Left ventricle myocardium superior (tissue), 1 donor: ENCODE results near the gene TLR10. TPM values are rescaled to one million over a fixed set of nuclear protein-coding genes. Genes with fewer than 3 reads are reported as not detected.
"Not testable (repeated sequence)": the region's sequence is repeated elsewhere in the genome, so short reads cannot be mapped to it uniquely, and the experiment has no call there.

ENCODE experiments used
- ATAC-seq: fragments of 200-7000 bp; cut with Tn5 transposase; one replicate; pipeline ENCODE4 v1.9.1; 2020; ENCODE audit warnings: mild to moderate bottlenecking, moderate library complexity
- DNase-seq: peaks from one replicate; pipeline ENCODE4 v3.0.0-alpha.2; 2020
- intact Hi-C: fragments of 100-400 bp; cut with micrococcal nuclease; formaldehyde crosslinking; loops from one replicate; pipeline ENCODE4 v1.11.0; 2022
- total RNA-seq: library from RNA; stranded (reverse); fragmentation: NEBNext Ultra II Directional; extraction: Animal tissue kit (Norgen Biotek cat#: 25700); gene quantifications from one replicate; pipeline ENCODE4 v1.2.1, GENCODE V29; 2021
- donor health status: DM: no; HTN: yes; CAD: no; lungs with severe emphysema.

Gene TLR10
- total RNA-seq, 1 donor from 2014 or later, result not detected

DNA sequence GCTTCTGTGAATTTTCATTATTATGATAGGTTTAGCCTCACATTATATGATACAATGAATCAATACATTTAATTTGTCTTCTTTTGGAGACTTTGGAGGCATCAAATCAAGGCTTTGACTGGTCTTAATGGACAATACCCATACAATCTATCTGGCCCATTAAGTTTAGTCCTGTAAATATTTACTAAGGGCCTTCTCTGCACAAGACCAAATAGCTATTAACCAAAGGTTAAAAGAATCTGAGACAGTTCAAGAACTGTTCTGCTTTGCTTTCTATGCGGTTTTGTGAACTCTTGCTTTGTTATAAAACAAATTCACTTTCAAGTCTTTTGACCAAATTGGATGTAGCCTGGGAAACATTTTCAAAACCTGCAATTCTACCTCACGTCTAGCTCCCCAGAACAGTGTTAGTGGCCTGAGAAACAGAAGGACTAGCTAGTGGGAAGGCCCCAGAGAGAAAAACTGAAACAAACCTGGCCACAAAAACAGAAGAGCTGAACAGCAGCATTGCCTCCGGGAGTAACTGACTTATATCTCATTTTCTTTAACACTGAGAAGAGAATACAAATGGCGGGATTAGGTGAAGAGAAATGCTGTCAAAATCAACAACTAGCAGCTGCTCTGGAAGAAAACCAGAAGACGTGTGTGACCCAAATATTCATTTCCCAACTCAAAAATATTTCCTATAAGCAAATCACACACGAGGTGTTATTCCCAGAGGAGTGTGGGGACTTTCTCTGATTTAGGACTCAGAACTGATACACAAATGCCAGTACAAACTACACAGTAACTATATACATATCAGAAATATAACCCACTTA, 21.3 kb upstream of the TLR10 start:
- intact Hi-C loops, result no loop called here

DNA sequence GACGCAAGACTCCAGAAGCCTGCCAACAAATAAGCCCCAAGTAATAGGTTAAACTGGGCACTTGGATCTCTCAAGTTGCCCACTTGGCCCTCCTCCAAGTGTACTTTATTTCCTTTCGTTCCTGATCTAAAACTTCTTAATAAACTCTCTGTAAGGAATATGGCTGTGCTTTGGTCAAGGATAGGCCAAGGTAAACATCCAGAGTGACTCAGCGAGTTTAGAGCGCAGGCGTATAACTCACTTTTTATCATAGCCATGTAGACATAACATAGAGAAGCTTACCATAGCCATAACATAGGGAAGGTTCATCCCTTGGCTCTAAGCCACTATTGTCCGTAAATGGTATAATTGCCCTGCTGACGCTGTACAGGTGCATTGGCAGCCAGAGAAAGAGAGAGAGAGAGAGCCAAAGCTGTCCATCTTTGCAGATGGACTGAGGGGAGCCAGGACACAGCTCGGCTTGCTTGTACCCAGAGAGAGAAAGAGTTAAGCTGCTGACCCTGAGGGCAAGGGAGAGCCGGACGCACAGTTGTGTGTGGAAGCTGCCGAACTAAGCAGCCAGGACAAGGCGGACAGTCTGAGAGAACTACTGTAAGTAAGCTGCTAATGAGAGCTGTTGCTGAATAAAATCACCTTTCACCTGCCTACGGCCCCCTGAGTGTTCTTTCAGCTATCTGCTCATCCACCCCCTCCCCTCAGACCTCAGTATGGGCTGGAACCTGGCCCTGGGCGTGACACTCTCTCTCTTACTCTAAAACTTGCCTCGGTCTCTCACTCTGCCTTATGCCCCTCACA, 20.0 kb upstream of the TLR10 start:
- ATAC-seq, result no peak
- no peak for DNase-seq
- intact Hi-C loops, result no loop called here

More for the DNA sequence above, 21.3 kb upstream of the TLR10 start:
- ATAC-seq, result peak; percentile 40
- DNase-seq, result no peak

DNA sequence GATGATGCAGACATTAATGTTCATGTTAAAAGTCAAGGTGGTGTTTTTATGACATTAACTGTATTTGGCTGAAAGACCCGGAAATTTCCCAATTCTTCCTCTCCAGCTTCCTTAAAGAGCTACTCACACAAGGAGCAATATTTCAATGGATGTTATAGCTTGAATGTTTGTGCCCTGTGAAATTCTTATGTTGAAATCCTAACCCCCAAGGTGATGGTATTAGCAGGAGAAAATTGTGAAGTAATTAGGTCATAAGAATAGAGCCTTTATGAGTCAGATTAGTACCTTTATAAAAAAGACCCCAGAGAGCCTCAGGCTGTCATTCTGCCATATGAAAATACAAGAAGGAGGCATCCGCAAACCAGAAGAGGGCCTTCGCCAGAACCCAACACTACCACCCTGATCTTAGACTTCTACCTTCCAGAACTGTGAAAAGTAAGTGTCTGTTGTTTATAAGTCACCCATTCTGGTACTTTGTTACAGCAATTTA, 18.2 kb upstream of the TLR10 start:
- DNase-seq, result no peak
- intact Hi-C loops, result no loop called here
- no peak for ATAC-seq

DNA sequence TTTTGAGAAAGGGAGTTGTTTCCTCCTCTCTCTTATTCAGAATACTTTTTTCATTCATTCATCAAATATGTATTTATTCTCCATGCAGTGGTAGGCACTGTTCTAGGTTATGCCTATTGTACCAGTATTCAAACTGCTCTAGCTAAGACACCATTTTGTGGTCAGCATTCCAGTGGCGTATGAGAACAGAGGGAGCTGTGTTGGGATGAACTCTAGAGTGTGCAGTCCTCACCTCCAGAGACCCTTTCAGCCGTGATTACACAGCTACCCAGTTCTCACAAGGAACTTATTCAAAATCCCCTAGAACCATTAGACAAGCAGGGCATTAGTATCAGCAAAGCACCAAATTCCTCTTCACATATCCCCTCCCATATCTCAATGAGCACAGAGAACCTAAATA, 17.6 kb upstream of the TLR10 start:
- intact Hi-C loops, result no loop called here

DNA sequence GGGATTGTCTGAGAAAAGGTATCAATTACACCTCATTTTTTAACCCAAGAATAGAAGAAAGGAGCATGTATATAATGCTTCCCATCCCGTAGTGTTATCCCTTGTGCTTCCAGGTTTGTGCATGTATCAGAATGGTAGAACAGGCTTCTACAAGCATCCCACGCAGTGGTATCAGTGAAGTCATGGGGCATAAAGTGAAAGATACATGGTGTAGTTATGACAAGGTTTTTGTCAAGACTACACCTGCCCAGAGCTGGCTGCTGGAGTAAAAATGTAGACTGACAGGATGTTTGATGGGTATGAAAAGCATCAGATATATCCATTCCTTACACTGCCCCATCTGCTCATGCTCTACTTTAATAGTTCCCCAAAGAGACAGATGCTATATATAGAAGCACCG, 12.3 kb upstream of the TLR10 start:
- DNase-seq, result no peak
- intact Hi-C loops, result no loop called here
- ATAC-seq, result no peak

More for the DNA sequence above, 17.6 kb upstream of the TLR10 start:
- DNase-seq (no peak), ATAC-seq (no peak)

DNA sequence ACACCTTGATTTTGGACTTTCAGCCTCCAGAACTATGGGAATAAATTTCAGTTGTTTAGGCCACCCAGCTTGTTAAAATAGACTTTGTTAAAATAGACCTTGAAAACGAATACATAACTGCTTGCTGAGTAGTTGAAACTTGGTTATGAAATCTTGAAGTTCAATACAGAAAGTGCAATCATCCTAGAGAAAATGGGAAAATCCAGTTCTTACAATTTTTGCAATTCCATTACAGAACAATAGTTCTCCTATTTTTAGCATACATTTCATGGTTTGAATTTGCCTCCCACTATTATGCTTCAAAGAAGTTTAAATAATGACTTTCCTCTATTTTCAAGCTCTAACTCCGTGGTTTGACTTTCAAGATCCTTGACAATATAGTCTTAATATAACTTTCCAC, 11.3 kb upstream of the TLR10 start:
- DNase-seq, result no peak
- intact Hi-C loops, result no loop called here
- no peak for ATAC-seq

DNA sequence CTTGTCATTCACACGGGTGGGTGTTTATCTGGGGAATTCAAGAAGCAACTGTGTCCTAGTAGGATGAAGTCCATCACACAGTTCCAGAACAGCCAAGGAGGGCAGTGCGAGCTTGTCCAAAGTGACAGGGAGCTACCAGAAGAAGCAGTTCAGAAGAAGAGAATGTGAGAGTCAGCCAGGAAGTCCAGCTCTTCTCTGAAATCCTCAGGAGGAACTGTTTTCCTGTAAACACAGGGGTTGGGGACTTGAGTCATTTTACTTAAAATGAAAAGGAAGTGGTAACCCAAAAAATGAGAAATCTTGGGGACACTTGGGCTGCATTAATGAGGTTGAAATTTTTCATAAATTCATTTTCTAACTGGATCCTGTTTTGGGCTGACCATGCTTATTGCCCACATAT, 8.2 kb upstream of the TLR10 start:
- intact Hi-C loops, result no loop called here
- ATAC-seq (peak; percentile 32), DNase-seq (no peak)

DNA sequence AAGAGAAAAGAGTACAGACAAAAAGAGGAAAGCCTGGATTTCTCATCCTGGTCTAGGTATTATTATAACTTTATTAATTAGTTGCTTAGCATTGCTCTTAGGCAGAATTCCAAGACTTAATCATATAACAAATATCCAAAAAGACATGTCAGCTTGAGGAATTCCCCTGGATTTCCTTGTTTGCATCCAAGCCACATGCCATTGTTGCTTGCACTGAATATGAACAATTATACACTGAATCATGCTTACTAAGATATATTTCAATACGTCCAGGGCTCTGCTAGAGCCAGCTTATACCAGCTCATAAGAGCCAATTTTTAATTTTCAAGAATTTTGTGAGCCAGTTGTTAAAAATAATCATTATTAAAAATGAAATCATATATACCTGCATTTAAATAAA, 5.5 kb upstream of the TLR10 start:
- ATAC-seq (no peak), DNase-seq (no peak)
- intact Hi-C loops, result no loop called here

DNA sequence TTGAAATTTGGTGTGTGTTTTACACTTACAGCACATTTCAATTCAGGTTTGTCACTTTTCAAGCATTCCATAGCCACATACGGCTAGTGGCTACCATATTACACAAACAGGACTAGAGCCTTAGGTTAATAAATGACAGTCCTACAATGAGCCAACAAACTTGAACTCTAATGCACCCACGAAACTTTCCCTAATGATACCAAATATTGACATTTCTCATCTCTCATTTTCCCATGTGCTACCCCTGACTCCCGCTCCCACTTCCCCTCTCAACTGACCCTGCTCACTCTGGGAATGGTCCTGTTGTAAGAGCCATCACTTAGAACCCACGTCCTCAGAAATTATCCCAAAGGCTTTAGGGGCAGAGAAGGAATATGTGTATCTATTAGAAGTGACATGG, 4.9 kb upstream of the TLR10 start:
- intact Hi-C loops, result no loop called here

DNA sequence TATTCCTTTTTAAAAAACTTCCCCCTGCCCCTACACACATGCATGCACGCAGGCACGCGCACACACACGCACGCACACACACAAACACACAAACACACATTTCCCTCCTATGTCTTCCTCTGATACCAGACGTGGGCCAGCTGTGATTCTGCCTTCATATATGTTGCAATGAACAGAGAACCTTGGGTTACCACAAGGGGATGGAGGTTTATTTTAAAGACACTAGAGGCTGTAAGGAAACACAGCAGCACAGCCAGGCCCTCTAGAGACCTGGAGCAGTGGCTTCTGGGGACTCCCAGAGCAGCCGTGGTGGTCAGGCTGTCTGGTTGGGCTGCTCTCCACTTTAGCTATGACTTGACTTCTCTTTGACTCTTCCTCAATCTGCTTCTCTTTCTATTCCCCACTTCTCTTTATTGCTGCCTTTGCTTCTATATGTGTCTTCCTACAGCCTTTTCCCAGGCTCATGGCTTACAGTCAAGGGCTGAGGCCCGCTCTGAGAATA, 3.2 kb upstream of the TLR10 start:
- intact Hi-C loops, result no loop called here
- DNase-seq (peak; percentile 38), ATAC-seq (peak; percentile 63)

More for the DNA sequence above, 4.9 kb upstream of the TLR10 start:
- DNase-seq (no peak), ATAC-seq (no peak)

DNA sequence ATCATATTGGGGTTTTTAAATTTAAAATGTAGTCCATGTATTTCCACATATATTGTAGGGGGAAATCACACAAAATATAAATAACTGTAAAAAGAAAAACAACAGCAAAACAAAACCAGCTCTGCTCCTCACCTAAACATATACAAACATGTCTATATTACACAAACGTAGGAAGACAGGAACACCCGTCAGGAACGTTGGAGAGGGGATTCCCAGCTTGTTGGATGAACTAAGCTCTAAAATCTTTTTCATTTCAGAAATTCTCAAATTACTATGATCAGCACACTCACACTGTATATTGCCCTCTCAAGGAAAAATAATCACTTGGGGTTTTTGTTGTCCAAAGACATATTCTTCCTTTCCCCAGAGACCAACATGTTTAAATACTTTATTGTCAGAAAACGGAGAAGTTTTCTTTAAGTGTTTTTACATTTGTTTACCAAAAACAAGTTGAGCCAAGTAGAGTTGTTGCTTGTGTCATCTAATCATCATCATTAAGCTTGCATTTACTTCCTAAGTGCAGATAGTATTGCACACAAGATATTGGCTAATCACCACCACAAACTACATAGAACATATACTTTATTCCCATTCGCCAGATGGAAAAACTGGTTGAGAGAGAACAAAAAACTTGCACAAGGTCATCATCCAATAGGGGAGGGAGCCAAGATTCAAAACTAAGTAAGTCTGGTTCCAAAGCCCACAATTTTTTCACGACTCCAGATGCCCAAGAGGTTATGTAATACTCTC, 2.4 kb upstream of the TLR10 start:
- ATAC-seq, result no peak
- DNase-seq, result no peak
- intact Hi-C loops, result no loop called here

DNA sequence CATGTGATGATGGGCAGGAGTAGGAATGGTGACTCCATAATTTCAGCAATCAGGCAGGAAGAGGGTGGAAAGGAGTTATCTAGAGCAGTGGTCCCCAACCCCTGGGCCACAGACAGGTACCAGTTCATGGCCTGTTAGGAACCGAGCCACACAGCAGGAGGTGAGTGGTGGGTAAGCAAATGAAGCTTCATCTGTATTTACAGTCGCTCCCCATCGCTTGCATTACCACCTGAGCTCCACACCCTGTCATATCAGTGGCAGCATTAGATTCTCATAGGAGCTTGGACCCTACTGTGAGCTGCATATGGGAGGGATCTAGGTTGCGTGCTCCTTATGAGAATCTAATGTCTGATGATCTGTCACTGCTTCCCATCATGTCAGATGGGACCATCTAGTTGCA, 1.4 kb upstream of the TLR10 start:
- intact Hi-C loops, result no loop called here
- ATAC-seq (no peak), DNase-seq (no peak)

DNA sequence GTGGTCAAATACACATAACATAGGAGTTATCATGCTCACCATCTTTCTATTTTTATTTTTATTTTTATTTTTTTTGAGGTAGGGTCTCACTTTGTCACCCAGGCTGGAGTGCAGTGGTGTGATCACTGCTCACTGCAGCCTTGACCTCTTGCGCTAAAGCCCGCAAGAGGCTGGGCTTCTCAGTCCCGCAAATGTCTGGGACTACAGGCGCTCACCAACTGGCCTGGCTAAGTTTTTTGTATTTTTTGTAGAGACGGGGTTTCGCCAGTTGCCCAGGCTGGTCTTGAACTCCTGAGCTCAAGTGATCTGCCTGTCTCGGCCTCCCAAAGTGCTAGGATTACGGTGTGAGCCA, 295 bp upstream of the TLR10 start:
- intact Hi-C loops, result no loop called here
- no peak for ATAC-seq
- DNase-seq, result no peak

DNA sequence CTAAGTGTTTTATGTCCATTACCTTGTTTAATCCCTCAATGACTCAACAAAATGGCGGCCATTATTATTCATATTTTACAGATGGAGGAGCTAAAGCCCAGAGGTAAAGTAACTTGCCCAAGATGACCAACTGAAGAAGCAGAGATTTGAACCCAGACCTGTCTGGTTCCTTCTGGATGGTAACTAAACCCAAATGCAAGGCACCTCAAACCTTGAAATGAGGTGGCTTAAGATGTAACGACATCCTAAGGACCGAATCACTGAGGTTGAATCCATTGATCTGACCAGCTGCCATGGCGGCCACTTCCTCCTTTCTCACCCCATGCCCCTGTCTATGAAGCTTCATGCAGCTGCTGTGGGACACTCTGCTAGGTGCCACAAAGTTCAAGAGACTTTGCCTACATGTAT, 932 bp downstream of the TLR10 start:
- ATAC-seq (no peak), DNase-seq (no peak)
- intact Hi-C loops, result no loop called here

DNA sequence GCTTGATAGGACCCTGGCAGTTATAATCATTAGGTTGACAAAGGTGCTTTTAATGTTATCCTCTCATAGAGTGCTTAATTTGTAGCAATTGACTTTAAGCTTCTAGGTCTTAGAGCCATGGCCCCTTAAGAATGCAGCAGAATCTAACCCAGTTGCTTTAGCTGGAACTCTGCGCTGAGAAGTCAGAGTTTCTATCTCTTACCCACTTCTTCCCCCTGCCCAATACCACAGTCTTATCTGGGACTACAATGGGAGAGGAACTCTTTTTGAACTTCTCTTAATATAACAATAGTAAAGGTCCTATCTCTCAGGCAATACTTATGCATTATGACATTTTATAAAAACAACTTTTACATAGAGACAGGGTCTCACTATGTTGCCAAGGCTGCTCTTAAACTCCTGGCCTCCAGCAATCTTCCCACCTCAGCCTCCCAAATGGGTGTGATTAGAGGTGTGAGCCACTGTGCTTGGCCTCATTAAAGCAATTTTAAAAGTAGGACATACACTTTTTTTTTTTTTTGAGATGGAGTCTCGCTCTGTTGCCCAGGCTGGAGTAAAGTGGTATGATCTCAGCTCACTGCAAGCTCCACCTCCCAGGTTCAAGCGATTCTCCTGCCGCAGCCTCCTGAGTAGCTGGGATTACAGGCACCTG, 1.8 kb downstream of the TLR10 start:
- ATAC-seq, result no peak
- no peak for DNase-seq
- intact Hi-C loops, result no loop called here

DNA sequence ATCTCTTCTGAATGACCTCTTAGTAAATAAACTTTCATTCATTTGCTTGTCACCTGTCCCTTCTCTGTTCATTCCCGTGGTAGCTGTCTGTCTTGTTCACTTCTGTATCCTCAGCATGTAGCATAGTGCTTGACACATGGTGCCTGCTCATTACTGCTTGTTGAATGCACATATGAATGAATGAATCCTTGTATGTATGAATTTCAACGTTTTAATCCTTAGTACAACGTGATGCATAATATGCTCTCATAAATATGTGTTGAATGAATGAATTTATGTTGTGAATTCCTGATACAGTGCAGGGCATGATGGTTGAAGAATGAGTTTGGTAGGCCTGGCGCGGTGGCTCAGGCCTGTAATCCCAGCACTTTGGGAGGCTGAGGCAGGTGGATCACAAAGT, 3.0 kb downstream of the TLR10 start:
- DNase-seq, result no peak
- intact Hi-C loops, result no loop called here
- ATAC-seq, result no peak

DNA sequence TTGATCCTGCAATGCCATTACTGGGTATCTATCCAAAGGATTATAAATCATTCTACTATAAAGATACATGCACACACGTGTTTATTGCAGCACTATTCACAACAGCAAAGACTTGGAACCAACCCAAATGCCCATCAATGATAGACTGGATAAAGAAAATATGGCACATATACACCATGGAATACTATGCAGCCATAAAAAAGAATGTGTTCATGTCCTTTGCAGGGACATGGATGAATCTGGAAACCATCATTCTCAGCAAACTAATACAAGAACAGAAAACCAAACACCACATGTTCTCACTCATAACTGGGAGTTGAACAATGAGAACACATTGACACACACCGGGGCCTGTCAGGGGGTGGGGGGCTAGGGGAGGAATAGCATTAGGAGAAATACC, 4.9 kb downstream of the TLR10 start:
- intact Hi-C loops, ATAC-seq, DNase-seq: not testable (repeated sequence)

DNA sequence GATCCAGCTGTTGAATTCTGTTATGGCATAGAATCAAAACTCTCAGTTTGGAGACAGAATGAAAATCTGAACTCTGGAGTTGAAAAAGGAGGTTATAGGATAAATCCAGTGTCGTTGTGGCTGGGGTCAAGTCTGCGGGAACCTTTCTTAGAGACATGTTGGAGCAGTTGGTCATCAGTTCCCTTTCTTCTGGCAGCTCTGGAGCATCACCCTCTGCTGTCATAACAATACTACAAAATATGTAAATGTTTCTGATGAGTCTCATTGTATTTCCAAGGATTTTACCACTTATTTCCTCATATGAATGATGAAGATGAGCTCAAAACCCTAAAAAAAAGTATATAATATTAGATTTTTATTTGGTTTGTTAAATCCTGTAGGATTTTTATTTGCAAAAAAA, 7.5 kb downstream of the TLR10 start:
- ATAC-seq, result no peak
- no peak for DNase-seq
- intact Hi-C loops, result no loop called here
